GM18519 (cell line): ENCODE measurements around the gene PEX11A.

Experiments
- ATAC-seq: cut with Tn5 transposase; IDR thresholded peaks from one replicate; pipeline ENCODE4 v1.9.1; 2021; ENCODE audit warnings: mild to moderate bottlenecking, moderate library complexity; ENCODE audit not compliant: unreplicated experiment, low FRiP score

Gene PEX11A

DNA sequence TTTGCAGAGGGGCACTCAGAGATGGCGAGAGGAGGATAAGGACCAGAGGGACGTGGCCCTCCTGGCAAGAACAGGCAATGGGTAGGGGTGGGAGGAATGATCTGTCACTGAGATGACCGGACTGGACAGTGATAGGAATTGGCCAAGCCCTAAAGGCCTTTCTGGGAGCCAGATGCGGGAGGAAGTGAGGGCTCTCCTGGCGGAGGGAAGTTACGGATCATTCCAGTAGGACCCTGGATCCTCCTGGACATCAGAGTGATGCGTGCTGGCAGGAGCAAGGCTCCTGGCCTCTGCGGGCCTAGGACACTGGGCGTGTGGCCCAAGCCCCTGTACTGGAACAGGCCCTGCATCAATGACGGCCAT, 58.7 kb downstream of the PEX11A start:
- no peak for ATAC-seq
